ENCODE measurements around the gene NTF3. TPM values are rescaled to one million over a fixed set of nuclear protein-coding genes. Genes with fewer than 3 reads are reported as not detected.

The NTF3 gene
- total RNA-seq, 3 donors from 2014 or later (not counting 1 experiment from before 2014, with no cell fraction given): not detected

GRCh38 chr12:5465384-5465783 is 33.5 kb downstream of the NTF3 start:
- 87% methylated on average over 6 of the region's 6 CpGs for WGBS (ENCODE audit: insufficient coverage)
- no peak for ATAC-seq
- Mint-ChIP-seq H3K4me3 (no peak overlapping the region), H3K27me3 (ENCODE audit: low read depth in 2 of 2) (peaks cover 14 to 15% of the 10 kb centered on the region in 2 donors), H3K4me1 (no peaks in the 10 kb centered on the region), H3K36me3 (no peaks in the 10 kb centered on the region), H3K27ac (no peak overlapping the region), H3K9me3 (no peaks in the 10 kb centered on the region)
- no peak for DNase-seq
- no peak for TF ChIP-seq CTCF (IDR thresholded peaks at IDR 0.05)
- Histone ChIP-seq H3K4me3 (ENCODE audit: low read length) (no peak overlapping the region), H3K9me3 (ENCODE audit: control insufficient read depth, insufficient read depth, low read length) (no peaks in the 10 kb centered on the region), H3K36me3 (ENCODE audit: control insufficient read depth, insufficient read depth, low read length) (no peaks in the 10 kb centered on the region), H3K27me3 (ENCODE audit: control insufficient read depth, insufficient read depth, low read length) (no peaks in the 10 kb centered on the region), H3K27ac (ENCODE audit: low read length) (no peak overlapping the region), H3K4me1 (ENCODE audit: control insufficient read depth, insufficient read depth, low read length) (no peaks in the 10 kb centered on the region)
- intact Hi-C loops (cut with micrococcal nuclease): no loop called here

- Mint-ChIP-seq H3K27me3 (ENCODE audit: low read depth in 2 of 2) (peaks cover 17 to 23% of the 10 kb centered on the region in 2 donors), H3K36me3 (no peaks in the 10 kb centered on the region), H3K27ac (no peak overlapping the region), H3K4me3 (no peak overlapping the region), H3K4me1 (no peaks in the 10 kb centered on the region), H3K9me3 (no peaks in the 10 kb centered on the region)
- no peaks in the 10 kb centered on the region for H3K36me3 ChIP-seq (ENCODE audit: control insufficient read depth, insufficient read depth, low read length)
- no peaks in the 10 kb centered on the region for H3K9me3 ChIP-seq (ENCODE audit: control insufficient read depth, insufficient read depth, low read length)
- intact Hi-C loops (cut with micrococcal nuclease): no loop called here
- H3K4me1 ChIP-seq (ENCODE audit: control insufficient read depth, insufficient read depth, low read length): no peaks in the 10 kb centered on the region
- DNase-seq (no peak), ATAC-seq (no peak)
- H3K27ac ChIP-seq (ENCODE audit: low read length): no peak overlapping the region
- H3K27me3 ChIP-seq (ENCODE audit: control insufficient read depth, insufficient read depth, low read length): no peaks in the 10 kb centered on the region
- 72% methylated on average over 2 of the region's 5 CpGs for WGBS (ENCODE audit: insufficient coverage)
- H3K4me3 ChIP-seq (ENCODE audit: low read length): no peak overlapping the region
- TF ChIP-seq CTCF (IDR thresholded peaks at IDR 0.05): no peak
These were observed 34.6 kb downstream of the NTF3 start for GRCh38 chr12:5466521-5466960.

- intact Hi-C loops (cut with micrococcal nuclease): no loop called here
- no peaks in the 10 kb centered on the region for H3K36me3 Mint-ChIP-seq
- Histone ChIP-seq H3K27me3 (ENCODE audit: control insufficient read depth, insufficient read depth, low read length) (no peaks in the 10 kb centered on the region), H3K4me3 (ENCODE audit: low read length) (no peak overlapping the region), H3K9me3 (ENCODE audit: control insufficient read depth, insufficient read depth, low read length) (no peaks in the 10 kb centered on the region), H3K36me3 (ENCODE audit: control insufficient read depth, insufficient read depth, low read length) (no peaks in the 10 kb centered on the region), H3K4me1 (ENCODE audit: control insufficient read depth, insufficient read depth, low read length) (no peaks in the 10 kb centered on the region), H3K27ac (ENCODE audit: low read length) (no peak overlapping the region)
- no peak for TF ChIP-seq CTCF (IDR thresholded peaks at IDR 0.05)
- peaks cover 14 to 23% of the 10 kb centered on the region in 2 donors for H3K27me3 Mint-ChIP-seq (ENCODE audit: low read depth in 2 of 2)
- ATAC-seq (no peak), DNase-seq (no peak)
- no peak overlapping the region for H3K27ac Mint-ChIP-seq
- no peaks in the 10 kb centered on the region for H3K4me1 Mint-ChIP-seq
- no peaks in the 10 kb centered on the region for H3K9me3 Mint-ChIP-seq
- no peak overlapping the region for H3K4me3 Mint-ChIP-seq
- WGBS (ENCODE audit: insufficient coverage): 80% methylated on average over 1 of the region's 2 CpGs
These were observed 36.0 kb downstream of the NTF3 start for GRCh38 chr12:5467931-5468330.

- Mint-ChIP-seq H3K36me3 (no peaks in the 10 kb centered on the region), H3K27ac (no peak overlapping the region), H3K4me3 (no peak overlapping the region), H3K4me1 (no peaks in the 10 kb centered on the region), H3K27me3 (ENCODE audit: low read depth in 2 of 2) (peaks cover 23 to 26% of the 10 kb centered on the region in 2 donors), H3K9me3 (no peaks in the 10 kb centered on the region)
- Histone ChIP-seq H3K4me1 (ENCODE audit: control insufficient read depth, insufficient read depth, low read length) (no peaks in the 10 kb centered on the region), H3K4me3 (ENCODE audit: low read length) (no peak overlapping the region), H3K9me3 (ENCODE audit: control insufficient read depth, insufficient read depth, low read length) (no peaks in the 10 kb centered on the region), H3K36me3 (ENCODE audit: control insufficient read depth, insufficient read depth, low read length) (no peaks in the 10 kb centered on the region), H3K27ac (ENCODE audit: low read length) (no peak overlapping the region), H3K27me3 (ENCODE audit: control insufficient read depth, insufficient read depth, low read length) (no peaks in the 10 kb centered on the region)
- DNase-seq (no peak), ATAC-seq (no peak)
- intact Hi-C loops (cut with micrococcal nuclease): no loop called here
- no peak for TF ChIP-seq CTCF (IDR thresholded peaks at IDR 0.05)
- 81% methylated on average over 7 of the region's 7 CpGs for WGBS (ENCODE audit: insufficient coverage)
These were observed 38.3 kb downstream of the NTF3 start for GRCh38 chr12:5470221-5470620.

Data from natural killer cell (primary cell).